ENCODE measurements around the gene KRT24.
"Not testable (repeated sequence)": the region's sequence is repeated elsewhere in the genome, so short reads cannot be mapped to it uniquely, and the experiment has no call there.

Gene KRT24

GRCh38 chr17:40703652-40704051, at the start of gene KRT24:
TSS of gene KRT24 (minus strand) at chr17:40703752. CDS start at chr17:40703693, 59 bp downstream.
- no peak within 1 kb of the TSS for H3K4me3 ChIP-seq (ENCODE audit: low read depth, low read length)
- no peak for DNase-seq (ENCODE audit: low read depth)
- TF ChIP-seq, protein P1, sequence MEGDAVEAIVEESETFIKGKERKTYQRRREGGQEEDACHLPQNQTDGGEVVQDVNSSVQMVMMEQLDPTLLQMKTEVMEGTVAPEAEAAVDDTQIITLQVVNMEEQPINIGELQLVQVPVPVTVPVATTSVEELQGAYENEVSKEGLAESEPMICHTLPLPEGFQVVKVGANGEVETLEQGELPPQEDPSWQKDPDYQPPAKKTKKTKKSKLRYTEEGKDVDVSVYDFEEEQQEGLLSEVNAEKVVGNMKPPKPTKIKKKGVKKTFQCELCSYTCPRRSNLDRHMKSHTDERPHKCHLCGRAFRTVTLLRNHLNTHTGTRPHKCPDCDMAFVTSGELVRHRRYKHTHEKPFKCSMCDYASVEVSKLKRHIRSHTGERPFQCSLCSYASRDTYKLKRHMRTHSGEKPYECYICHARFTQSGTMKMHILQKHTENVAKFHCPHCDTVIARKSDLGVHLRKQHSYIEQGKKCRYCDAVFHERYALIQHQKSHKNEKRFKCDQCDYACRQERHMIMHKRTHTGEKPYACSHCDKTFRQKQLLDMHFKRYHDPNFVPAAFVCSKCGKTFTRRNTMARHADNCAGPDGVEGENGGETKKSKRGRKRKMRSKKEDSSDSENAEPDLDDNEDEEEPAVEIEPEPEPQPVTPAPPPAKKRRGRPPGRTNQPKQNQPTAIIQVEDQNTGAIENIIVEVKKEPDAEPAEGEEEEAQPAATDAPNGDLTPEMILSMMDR (IDR thresholded peaks at IDR 0.05; ENCODE audit: low read depth, low read length, missing control alignments): no peak

DNA sequence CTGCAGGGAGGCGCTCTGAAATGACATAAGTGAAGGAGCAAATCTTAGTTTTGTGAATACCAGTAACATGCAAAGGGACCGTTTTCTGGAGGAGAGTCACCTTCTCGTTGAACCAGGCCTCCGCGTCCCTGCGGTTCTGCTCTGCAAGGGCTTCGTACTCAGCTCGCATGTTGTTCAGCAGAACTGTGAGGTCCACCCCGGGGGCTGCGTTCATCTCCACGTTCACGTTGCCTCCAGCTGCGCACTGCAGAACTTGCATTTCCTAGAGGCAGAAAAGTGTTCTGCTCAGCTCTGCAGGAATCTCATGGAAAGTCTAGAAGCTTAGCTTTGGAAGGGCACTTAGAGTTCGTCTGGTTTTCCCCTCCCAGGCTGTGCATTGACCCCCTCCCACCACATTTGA, 47.5 kb upstream of the KRT24 start:
- no peak for DNase-seq (ENCODE audit: low read depth)
- H3K4me3 ChIP-seq (ENCODE audit: low read depth, low read length): no peak overlapping the region
- TF ChIP-seq, protein P1 (IDR thresholded peaks at IDR 0.05; ENCODE audit: low read depth, low read length, missing control alignments): no peak

GRCh38 chr17:40750391-40750790, 46.8 kb upstream of the KRT24 start:
- no peak overlapping the region for H3K4me3 ChIP-seq (ENCODE audit: low read depth, low read length)
- DNase-seq (ENCODE audit: low read depth): no peak
- TF ChIP-seq, protein P1 (IDR thresholded peaks at IDR 0.05; ENCODE audit: low read depth, low read length, missing control alignments): no peak

- not testable (repeated sequence) for DNase-seq (ENCODE audit: low read depth)
Measured at GRCh38 chr17:40748666-40749065, 45.1 kb upstream of the KRT24 start.

GRCh38 chr17:40738553-40738952, 35.0 kb upstream of the KRT24 start:
- no peak overlapping the region for H3K4me3 ChIP-seq (ENCODE audit: low read depth, low read length)
- no peak for DNase-seq (ENCODE audit: low read depth)
- TF ChIP-seq, protein P1 (IDR thresholded peaks at IDR 0.05; ENCODE audit: low read depth, low read length, missing control alignments): peak; percentile 23

More at GRCh38 chr17:40748666-40749065, 45.1 kb upstream of the KRT24 start:
- not testable (repeated sequence) for H3K4me3 ChIP-seq (ENCODE audit: low read depth, low read length)

- TF ChIP-seq, protein P1 (IDR thresholded peaks at IDR 0.05; ENCODE audit: low read depth, low read length, missing control alignments): no peak
- no peak for DNase-seq (ENCODE audit: low read depth)
- H3K4me3 ChIP-seq (ENCODE audit: low read depth, low read length): no peak overlapping the region
Measured at GRCh38 chr17:40735016-40735415, 31.5 kb upstream of the KRT24 start.

DNA sequence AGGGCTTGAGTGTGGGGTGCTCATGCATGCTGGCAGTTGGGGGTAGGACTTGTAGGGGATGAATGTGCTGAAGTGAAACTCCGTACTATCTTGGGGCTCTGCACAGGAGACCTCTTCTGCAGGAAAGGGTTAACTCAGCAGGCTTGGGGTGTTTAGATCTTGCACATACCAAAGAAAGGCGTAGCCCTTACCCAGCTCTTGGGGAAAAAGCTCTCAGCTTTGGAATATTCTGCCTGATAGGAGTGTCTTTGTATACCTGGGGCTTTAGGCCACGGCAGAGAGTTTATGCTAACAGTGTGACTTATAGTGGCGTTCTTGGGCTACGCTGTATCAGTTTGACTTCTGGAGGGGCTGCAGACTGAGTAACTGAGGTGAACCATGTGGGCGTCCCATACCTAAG, 30.5 kb upstream of the KRT24 start:
- TF ChIP-seq, protein P1 (IDR thresholded peaks at IDR 0.05; ENCODE audit: low read depth, low read length, missing control alignments): no peak
- no peak overlapping the region for H3K4me3 ChIP-seq (ENCODE audit: low read depth, low read length)
- no peak for DNase-seq (ENCODE audit: low read depth)
